NCI-H2196 treated with DMSO at 0.1 percent for 48 hours (cell line): ENCODE measurements around the gene PRKAR2B.
A peak's percentile ranks its signal among the peaks of the same experiment; 100 is the strongest.
"Not testable (repeated sequence)": the region's sequence is repeated elsewhere in the genome, so short reads cannot be mapped to it uniquely, and the experiment has no call there.

ENCODE experiments used
- DNase-seq: peaks from one replicate; lab custom pipeline; 2025; ENCODE audit not compliant: unreplicated experiment; lab: John Stamatoyannopoulos, UW

The PRKAR2B gene

GRCh38 chr7:107115114-107115513 lies 70.6 kb downstream of the PRKAR2B start:
- DNase-seq: no peak

DNA sequence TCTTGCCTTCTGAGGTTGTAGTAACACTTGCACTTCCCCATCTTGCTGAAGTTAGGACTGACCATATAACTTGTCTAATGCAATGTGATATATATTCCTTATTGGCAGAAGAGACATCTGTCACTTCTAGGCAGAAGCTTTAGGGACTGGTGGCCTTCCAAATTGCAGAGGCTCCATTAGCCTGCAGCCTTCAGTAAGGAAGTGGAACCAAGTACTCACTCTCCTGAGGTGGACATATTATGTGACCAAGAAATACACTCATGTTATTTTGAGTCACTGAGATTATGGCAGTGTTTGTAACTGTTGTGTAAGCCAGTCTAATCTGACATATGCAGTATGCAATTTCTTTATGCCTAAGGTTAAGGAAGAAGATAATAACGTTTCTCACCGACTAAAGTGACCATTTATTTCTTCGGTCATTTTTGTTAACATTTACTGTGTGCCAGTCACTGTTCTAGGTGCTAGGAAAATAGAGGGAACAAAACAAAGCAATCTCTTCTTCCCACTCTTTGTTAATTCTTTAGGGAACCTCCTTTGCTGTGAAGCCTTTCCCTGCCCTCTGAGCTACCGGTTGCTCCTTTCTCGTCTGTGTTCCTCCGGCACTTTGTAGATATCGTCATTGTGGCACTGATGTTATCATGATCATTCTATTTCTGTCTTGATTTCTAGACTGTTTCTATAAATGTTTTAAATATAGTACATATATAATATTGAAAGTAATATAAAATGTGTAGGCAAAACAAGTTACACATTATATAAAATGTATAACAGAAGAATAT lies 71.4 kb downstream of the PRKAR2B start:
- DNase-seq: no peak

- no peak for DNase-seq
Measured at GRCh38 chr7:107118109-107118900, 73.8 kb downstream of the PRKAR2B start.

DNA sequence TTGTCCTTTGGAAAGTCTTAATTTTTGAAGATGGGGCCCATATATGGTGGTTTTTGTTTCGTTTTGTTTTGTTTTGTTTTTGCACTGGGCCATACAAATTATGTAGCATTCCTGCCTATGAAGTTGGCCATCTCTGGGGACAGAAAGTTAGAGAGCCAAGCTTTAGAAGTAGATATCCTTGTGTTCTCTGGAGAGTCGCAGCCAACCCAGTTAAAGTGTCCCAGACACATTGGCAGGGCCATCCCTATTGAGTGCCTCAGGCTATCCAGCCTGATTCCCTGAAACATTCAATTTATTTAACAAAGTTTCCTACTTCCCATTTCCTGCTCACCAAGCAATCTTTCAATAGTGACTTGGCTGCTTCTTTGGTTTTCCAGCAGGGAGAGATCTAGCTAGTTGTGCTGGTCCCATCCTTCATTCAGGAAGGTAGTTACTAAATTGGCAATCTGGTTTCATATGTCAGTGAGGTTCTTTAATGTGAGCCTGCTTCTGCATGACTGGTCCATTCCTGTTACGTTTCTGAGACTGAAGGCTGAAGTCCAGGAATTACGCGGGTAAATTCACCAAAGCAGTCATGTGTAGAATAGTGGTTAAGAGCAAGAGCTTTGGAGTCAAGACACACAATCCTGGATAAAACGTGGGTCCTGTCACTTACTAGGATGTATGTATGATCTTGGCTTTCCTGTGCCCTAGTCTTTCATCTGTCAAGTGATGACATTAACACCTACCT lies 75.0 kb downstream of the PRKAR2B start:
- DNase-seq: no peak

- no peak for DNase-seq
Measured at GRCh38 chr7:107122486-107122911, 78.0 kb downstream of the PRKAR2B start.

GRCh38 chr7:107123392-107123791 lies 78.9 kb downstream of the PRKAR2B start:
- DNase-seq: no peak

GRCh38 chr7:107125475-107125874 lies 81.0 kb downstream of the PRKAR2B start:
- no peak for DNase-seq

DNA sequence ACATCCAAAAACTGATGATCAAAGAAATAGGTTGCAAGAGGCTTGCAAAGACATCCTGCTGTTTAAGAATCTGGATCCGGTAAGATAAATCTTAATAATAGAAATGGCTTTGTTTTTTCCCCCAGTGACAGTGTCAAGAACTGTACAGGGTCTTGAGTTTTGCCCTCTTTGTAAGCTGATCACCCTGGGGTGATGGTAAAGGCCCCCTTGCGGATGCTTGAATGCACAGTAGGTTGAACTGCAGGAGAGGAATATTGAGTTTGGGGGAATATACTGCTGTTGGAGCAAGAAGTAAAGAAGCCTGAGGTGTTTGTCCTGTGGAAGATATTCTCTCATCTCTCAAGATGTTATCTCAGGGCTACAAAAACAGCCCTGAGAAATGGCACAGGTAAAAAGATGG lies 83.7 kb downstream of the PRKAR2B start:
- no peak for DNase-seq

- no peak for DNase-seq
Measured at GRCh38 chr7:107128748-107129147, 84.2 kb downstream of the PRKAR2B start.

GRCh38 chr7:107130487-107131220 lies 86.1 kb downstream of the PRKAR2B start:
- DNase-seq: no peak

DNA sequence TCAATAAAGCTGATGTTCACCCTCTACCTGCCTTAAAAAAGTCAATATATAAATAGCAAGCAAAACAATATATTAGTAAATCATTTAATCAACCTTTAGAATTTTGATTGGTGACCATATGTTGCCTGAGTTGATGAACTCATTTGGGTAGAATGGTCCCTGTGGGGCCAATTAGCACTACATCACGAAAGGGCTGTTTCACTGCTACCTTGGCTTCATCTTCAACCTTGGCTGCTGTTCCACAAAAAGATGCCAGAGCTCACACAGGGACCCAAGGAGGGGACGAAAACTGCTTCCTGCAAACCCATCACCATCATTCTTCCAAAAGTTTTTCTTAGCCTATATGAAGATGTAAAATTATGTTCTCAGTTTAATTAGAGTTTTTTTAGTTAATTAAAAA lies 88.9 kb downstream of the PRKAR2B start:
- DNase-seq: no peak

GRCh38 chr7:107138696-107139420 lies 94.4 kb downstream of the PRKAR2B start:
- no peak for DNase-seq

DNA sequence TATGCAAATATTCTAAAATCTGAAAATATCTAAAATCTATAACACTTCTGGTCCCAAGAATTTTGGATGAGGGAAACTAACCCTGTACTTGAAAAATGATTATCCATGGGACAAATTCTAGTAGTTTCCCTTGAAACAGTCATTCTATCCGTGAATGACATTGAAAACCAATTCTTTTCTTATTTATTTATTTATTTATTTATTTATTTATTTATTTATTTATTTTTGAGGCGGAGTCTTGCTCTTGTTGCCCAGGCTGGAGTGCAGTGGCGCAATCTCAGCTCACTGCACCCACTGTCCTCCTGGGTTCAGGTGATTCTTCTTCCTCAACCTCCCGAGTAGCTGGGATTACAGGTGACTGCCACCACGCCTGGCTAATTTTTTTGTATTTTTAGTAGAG lies 99.4 kb downstream of the PRKAR2B start:
- DNase-seq: not testable (repeated sequence)

- DNase-seq: no peak
Measured at GRCh38 chr7:107145067-107145838, 100.7 kb downstream of the PRKAR2B start.

GRCh38 chr7:107147464-107148393 lies 103.2 kb downstream of the PRKAR2B start:
- DNase-seq: peak; percentile 21

DNA sequence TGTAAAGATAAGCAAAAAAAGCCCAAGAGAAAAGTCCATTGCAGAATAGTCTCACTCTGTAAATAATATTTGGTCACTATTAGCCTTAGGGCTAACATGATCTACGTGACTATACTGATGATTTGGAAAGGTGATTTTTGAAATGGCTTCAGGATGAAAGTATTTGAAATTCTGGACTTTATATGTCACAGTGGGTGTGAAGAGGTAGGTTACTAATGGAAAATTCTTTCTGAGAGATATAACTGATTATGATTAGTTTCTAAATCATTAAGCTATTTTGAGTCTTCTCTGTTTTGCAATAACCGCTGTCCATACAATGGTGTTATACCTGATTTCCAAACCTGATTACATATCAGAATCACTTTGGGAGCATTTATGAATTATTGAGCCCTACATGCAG lies 104.2 kb downstream of the PRKAR2B start:
- DNase-seq: no peak

GRCh38 chr7:107149863-107150262 lies 105.4 kb downstream of the PRKAR2B start:
- no peak for DNase-seq

DNA sequence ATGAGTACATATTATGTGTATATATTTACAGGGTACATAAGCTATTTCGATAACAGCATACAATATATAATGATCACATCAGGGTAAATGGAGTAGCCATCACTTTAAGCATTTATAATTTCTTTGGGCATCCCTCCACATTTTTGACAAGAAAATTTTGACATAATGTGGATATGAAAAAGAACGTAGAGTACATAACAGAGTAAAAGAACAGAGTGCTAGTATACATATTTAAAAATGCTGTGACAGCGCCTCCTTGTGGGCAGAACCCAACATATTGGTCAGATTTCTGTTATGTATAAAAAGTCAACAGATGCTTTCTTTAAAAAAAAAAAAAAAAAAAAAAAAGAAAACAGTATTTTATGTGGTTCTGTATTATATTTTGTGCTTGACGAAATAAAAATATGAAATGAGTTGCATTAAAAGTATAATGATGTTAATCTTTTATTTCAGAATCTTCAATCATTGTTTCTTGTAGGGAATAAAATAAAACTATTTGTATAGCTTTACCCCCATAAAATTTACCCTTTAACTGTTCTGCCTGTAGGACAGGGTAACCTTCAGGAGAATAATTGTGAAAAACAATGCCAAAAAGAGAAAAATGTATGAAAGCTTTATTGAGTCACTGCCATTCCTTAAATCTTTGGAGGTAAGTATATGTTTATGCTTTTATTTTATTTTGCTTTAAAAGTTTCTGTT lies 106.0 kb downstream of the PRKAR2B start:
- peak; percentile 13 for DNase-seq
